GM12878 (cell line): Measurements from ENCODE around the gene DPPA4. TPM values are rescaled to one million over a fixed set of nuclear protein-coding genes. Genes with fewer than 3 reads are reported as not detected.

Source experiments
- ATAC-seq: fragments of 200-7000 bp; cut with Tn5 transposase; 3 replicates; pipeline ENCODE4 v1.9.1; 2020; ENCODE audit warnings: mild to moderate bottlenecking, moderate library complexity
- BruUV-seq: library from RNA; stranded (reverse); fragments of 400-500 nt; replicated peaks from 2 replicates; lab custom pipeline; 2021; lab: Mats Ljungman, UMichigan
- CTCF ChIA-PET: fragments of 300-600 bp; sonication (Branson Sonifier 250); formaldehyde crosslinking; extraction: SDS; loops from one replicate; lab custom pipeline; 2021; ENCODE audit warnings: inconsistent platforms; lab: Yijun Ruan, JAX
- POLR2A ChIA-PET: fragments of 350-600 bp; formaldehyde crosslinking; extraction: SDS; loops from one replicate; lab custom pipeline; 2021; ENCODE audit warnings: inconsistent platforms; lab: Charles Lee
- RAD21 ChIA-PET: fragments of 300-600 bp; sonication (Branson Sonifier 250); formaldehyde crosslinking; loops from one replicate; lab custom pipeline; 2023; ENCODE audit warnings: antibody characterized with exemption; ENCODE audit not compliant: unreplicated experiment; lab: Charles Lee
- SMC1A ChIA-PET: fragments of 300-600 bp; sonication (Branson Sonifier 250); formaldehyde crosslinking; loops from one replicate; lab custom pipeline; 2023; ENCODE audit not compliant: unreplicated experiment, uncharacterized antibody; lab: Charles Lee
- DNase-seq: peaks from one replicate; pipeline ENCODE4 v3.0.0-alpha.2; 2011; ENCODE audit warnings: low read depth, low spot score
- FAIRE-seq: peaks from 3 replicates; lab custom pipeline; 2011; peaks lifted over from hg19 to GRCh38; lab: Jason Lieb, UNC
- H2AFZ ChIP-seq: 2 replicates; pipeline ENCODE4 v1.6.0; 2011; ENCODE audit warnings: low read depth, low read length, control low read depth; ENCODE audit not compliant: control insufficient read depth
- H3K27ac ChIP-seq: 2 replicates; pipeline ENCODE4 v1.5.1; 2011; ENCODE audit warnings: control low read depth; ENCODE audit not compliant: control insufficient read depth, insufficient read depth
- H3K27me3 ChIP-seq, 2 experiments: replicated peaks in 1 of 2; 2 replicates each; pipeline versions ENCODE4 v1.6.0 to v1.6.1; 2011; ENCODE audit warnings: low read length in 1 of 2; ENCODE audit not compliant: control insufficient read depth in 2 of 2, insufficient read depth in 2 of 2
- H3K36me3 ChIP-seq, 2 experiments: 2 replicates each; pipeline ENCODE4 v1.5.1; 2011; ENCODE audit warnings: low read length in 1 of 2; ENCODE audit not compliant: control insufficient read depth in 2 of 2, insufficient read depth in 2 of 2
- H3K4me1 ChIP-seq: 2 replicates; pipeline ENCODE4 v1.6.1; 2011; ENCODE audit warnings: mild to moderate bottlenecking, low read length, moderate library complexity, mixed read lengths; ENCODE audit not compliant: control insufficient read depth, insufficient read depth
- H3K4me2 ChIP-seq: 2 replicates; pipeline ENCODE4 v1.6.0; 2011; ENCODE audit warnings: control low read depth; ENCODE audit not compliant: control insufficient read depth, insufficient read depth
- H3K4me3 ChIP-seq: fragments of 200-600 bp; sonication (generic); 2 replicates; pipeline ENCODE4 v1.5.1; 2016
- H3K79me2 ChIP-seq: 2 replicates; pipeline ENCODE4 v1.6.0; 2011; ENCODE audit warnings: low read length; ENCODE audit not compliant: control insufficient read depth, insufficient read depth
- H3K9ac ChIP-seq: 2 replicates; pipeline ENCODE4 v1.8.0; 2011; ENCODE audit warnings: low read length, control low read depth, mixed read lengths; ENCODE audit not compliant: control insufficient read depth, insufficient read depth
- H3K9me3 ChIP-seq: replicated peaks from 3 replicates; pipeline ENCODE4 v1.5.1; 2011; ENCODE audit warnings: mild to moderate bottlenecking, low read length; ENCODE audit not compliant: control insufficient read depth, insufficient read depth
- H4K20me1 ChIP-seq: 2 replicates; pipeline ENCODE4 v1.6.0; 2011; ENCODE audit not compliant: control insufficient read depth, insufficient read depth
- ATF7 ChIP-seq: fragments of 450-650 bp; IDR thresholded peaks from 2 replicates; pipeline ENCODE4 v1.6.1; 2016; ENCODE audit warnings: low read depth, mild to moderate bottlenecking
- CBX5 ChIP-seq: sonication (generic); IDR thresholded peaks from 2 replicates; pipeline ENCODE4 v1.6.1; 2016; ENCODE audit warnings: low read depth, moderate library complexity, mild to moderate bottlenecking, inconsistent platforms
- IKZF2 ChIP-seq, 2 experiments: fragments of 450-650 bp; IDR thresholded peaks; 2 replicates each; pipeline ENCODE4 v1.6.1; 2017; ENCODE audit warnings: mild to moderate bottlenecking in 2 of 2, moderate library complexity in 2 of 2
- NFIC ChIP-seq: IDR thresholded peaks from 2 replicates; pipeline ENCODE4 v1.6.1; 2012; ENCODE audit warnings: low read depth, mild to moderate bottlenecking, inconsistent platforms, low read length, moderate library complexity
- RELB ChIP-seq: fragments of 450-650 bp; IDR thresholded peaks from 2 replicates; pipeline ENCODE4 v1.6.1; 2017; ENCODE audit warnings: low read depth, mild to moderate bottlenecking, moderate library complexity
- RFX5 ChIP-seq: IDR thresholded peaks from 2 replicates; pipeline ENCODE4 v1.6.1; 2011; ENCODE audit warnings: low read depth, low read length, improper control_type of control experiment
- SIX5 ChIP-seq: IDR thresholded peaks from 2 replicates; pipeline ENCODE4 v1.6.1; 2011; ENCODE audit warnings: mild to moderate bottlenecking, low read depth, low read length, moderate library complexity; ENCODE audit not compliant: severe bottlenecking
- SPI1 ChIP-seq: IDR thresholded peaks from 2 replicates; pipeline ENCODE4 v1.6.1; 2011; ENCODE audit warnings: low read depth, mild to moderate bottlenecking, low read length, moderate library complexity, borderline replicate concordance; ENCODE audit not compliant: insufficient read depth
- SRF ChIP-seq, 2 experiments: IDR thresholded peaks; 2 replicates each; pipeline ENCODE4 v1.6.1; 2011; ENCODE audit warnings: low read depth in 2 of 2, low read length in 2 of 2, mild to moderate bottlenecking in 1 of 2, moderate library complexity in 1 of 2
- ZNF592 ChIP-seq: fragments of 450-650 bp; IDR thresholded peaks from 2 replicates; pipeline ENCODE4 v1.6.1; 2017; ENCODE audit warnings: mild to moderate bottlenecking, moderate library complexity
- WGBS: methylation state at CpG from one replicate; pipeline ENCODE4 v1.1.6; 2016; ENCODE audit warnings: low lambda C conversion rate; ENCODE audit not compliant: insufficient replicate concordance, insufficient coverage; ENCODE audit errors: missing lambda C conversion rate; 5-methylcytosine and 5-hydroxymethylcytosine counted together
- in situ Hi-C: fragments of 300-500 bp; cut with MboI; formaldehyde crosslinking; loops from 9 replicates; pipeline ENCODE4 v1.14.3; 2018; ENCODE audit warnings: mixed read lengths
- intact Hi-C: fragments of 100-400 bp; cut with micrococcal nuclease; formaldehyde crosslinking; loops from one replicate; pipeline ENCODE4 v1.14.2; 2022; ENCODE audit not compliant: unreplicated experiment
- polyA plus RNA-seq, 11 experiments: library from polyadenylated mRNA; depleted of rRNA in 4 of 11; unstranded in 6 of 11; stranded (reverse) in 5 of 11; fragments of >200 nt; fragmentation: Nextera tagmentation in 4 of 11; fragmentation: Illumina TruSeq in 1 of 11; extraction: Ambion mirVana in 4 of 11; extraction: Trizol in 1 of 11; gene quantifications; 1 replicate in 1 of 11; 2 replicates in 10 of 11; pipeline versions ENCODE4 v1.2.1 to v1.2.3, GENCODE V29; 2011 to 2016; ENCODE audit warnings: inconsistent platforms in 2 of 11, missing spikeins in 2 of 11, low read depth in 1 of 11
- total RNA-seq, 4 experiments: library from RNA; depleted of rRNA in 3 of 4; stranded (reverse); fragments of >200 nt in 3 of 4; fragmentation: Illumina TruSeq in 1 of 4; extraction: Trizol in 1 of 4; gene quantifications; 2 replicates each; pipeline versions ENCODE4 v1.2.1 to v1.2.3, GENCODE V29; 2013 to 2021

Gene DPPA4
- total and polyA plus RNA-seq, 10 of the 15 experiments (the other 5 are each of a cell fraction or from before 2014, with no cell fraction given), result 0.01 to 0.90 (median 0.44) TPM; not detected in 5

- Histone ChIP-seq H3K9ac (no peak overlapping the region), H3K27ac (no peak overlapping the region), H3K79me2 (no peaks in the 10 kb centered on the region), H2AFZ (no peak overlapping the region), H3K36me3 (no peaks in the 10 kb centered on the region), H3K4me1 (no peaks in the 10 kb centered on the region), H3K4me2 (no peak overlapping the region), H3K4me3 (no peak overlapping the region), H3K9me3 (no peaks in the 10 kb centered on the region), H3K27me3 (no peaks in the 10 kb centered on the region), H4K20me1 (no peaks in the 10 kb centered on the region)
- ChIA-PET POLR2A (no interaction called here), CTCF (interaction anchor here (0.6 kb wide), 1 partner anchor 77 kb away, joined by 3 read pairs; no protein-coding TSS in a partner anchor), SMC1A (interaction anchor here (1.1 kb wide), 1 partner anchor 11 kb away, joined by 3 read pairs; no protein-coding TSS in a partner anchor), RAD21 (no interaction called here)
- no peak for ATAC-seq
- FAIRE-seq, result no peak
- no peak for TF ChIP-seq RELB
- intact Hi-C loops (no loop called here), in situ Hi-C loops (no loop called here)
- no peak for DNase-seq
- BruUV-seq, result no TSS peak
- WGBS, result 17% methylated on average over 2 of the region's 2 CpGs
Measured at GRCh38 chr3:109353057-109353456, 15.7 kb upstream of the DPPA4 start.

- ATAC-seq (no peak), DNase-seq (no peak), FAIRE-seq (no peak)
- Histone ChIP-seq H2AFZ (no peak overlapping the region), H3K9me3 (no peaks in the 10 kb centered on the region), H3K4me2 (no peak overlapping the region), H4K20me1 (no peaks in the 10 kb centered on the region), H3K36me3 (no peaks in the 10 kb centered on the region), H3K27me3 (no peaks in the 10 kb centered on the region), H3K4me1 (no peaks in the 10 kb centered on the region), H3K4me3 (no peak overlapping the region), H3K79me2 (no peaks in the 10 kb centered on the region), H3K27ac (no peak overlapping the region), H3K9ac (no peak overlapping the region)
- RAD21 ChIA-PET, result no interaction called here
- no peak for TF ChIP-seq RFX5
- no peak for TF ChIP-seq CBX5
- no peak for TF ChIP-seq IKZF2 (IDR thresholded peaks at IDR 0.05)
- TF ChIP-seq ATF7, result no peak
- TF ChIP-seq ZNF592, result no peak
- no peak for TF ChIP-seq SIX5
- TF ChIP-seq SRF (IDR thresholded peaks at IDR 0.05; ENCODE audit: low read depth in 2 of 2, low read length in 2 of 2), result no peak
- TF ChIP-seq NFIC, result no peak
- no peak for TF ChIP-seq SPI1
- CTCF ChIA-PET, result no interaction called here
- intact Hi-C loops, result no loop called here
- in situ Hi-C loops, result no loop called here
- POLR2A ChIA-PET, result no interaction called here
- no TSS peak for BruUV-seq
- SMC1A ChIA-PET, result no interaction called here
Measured at GRCh38 chr3:109351231-109351630, 13.9 kb upstream of the DPPA4 start.
